HL-60 (cell line): ENCODE results near the gene TCHH.

ENCODE experiments used
- GABPA ChIP-seq: IDR thresholded peaks from 2 replicates; pipeline ENCODE4 v1.6.1; 2012; ENCODE audit warnings: low read depth
- TF ChIP-seq, protein P1 (sequence below): IDR thresholded peaks from one replicate; pipeline ENCODE4 v1.5.1; 2011; ENCODE audit warnings: low read length, control low read depth, inconsistent platforms; ENCODE audit not compliant: insufficient read depth

DNA sequence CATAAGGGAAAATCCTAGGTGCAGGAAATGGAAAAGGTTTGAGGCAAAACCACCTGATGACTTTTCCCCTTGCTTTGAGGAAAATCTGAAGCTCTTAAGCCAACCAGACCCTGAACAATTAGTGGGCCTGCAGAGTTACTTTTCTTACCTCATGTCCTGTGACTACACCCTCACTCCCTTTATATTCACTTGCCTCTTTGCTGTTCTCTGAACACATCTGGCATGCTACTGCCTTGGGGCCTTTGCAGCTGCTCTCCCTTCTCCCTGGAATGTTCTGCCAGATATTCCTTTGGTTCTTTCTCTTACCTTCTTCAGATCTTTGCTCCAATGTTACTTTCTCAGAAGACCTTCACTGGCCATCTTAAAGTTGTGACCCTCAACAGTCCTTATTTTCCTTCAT is 22.0 kb upstream of the TCHH start:
- no peak for TF ChIP-seq GABPA
- TF ChIP-seq, protein P1, sequence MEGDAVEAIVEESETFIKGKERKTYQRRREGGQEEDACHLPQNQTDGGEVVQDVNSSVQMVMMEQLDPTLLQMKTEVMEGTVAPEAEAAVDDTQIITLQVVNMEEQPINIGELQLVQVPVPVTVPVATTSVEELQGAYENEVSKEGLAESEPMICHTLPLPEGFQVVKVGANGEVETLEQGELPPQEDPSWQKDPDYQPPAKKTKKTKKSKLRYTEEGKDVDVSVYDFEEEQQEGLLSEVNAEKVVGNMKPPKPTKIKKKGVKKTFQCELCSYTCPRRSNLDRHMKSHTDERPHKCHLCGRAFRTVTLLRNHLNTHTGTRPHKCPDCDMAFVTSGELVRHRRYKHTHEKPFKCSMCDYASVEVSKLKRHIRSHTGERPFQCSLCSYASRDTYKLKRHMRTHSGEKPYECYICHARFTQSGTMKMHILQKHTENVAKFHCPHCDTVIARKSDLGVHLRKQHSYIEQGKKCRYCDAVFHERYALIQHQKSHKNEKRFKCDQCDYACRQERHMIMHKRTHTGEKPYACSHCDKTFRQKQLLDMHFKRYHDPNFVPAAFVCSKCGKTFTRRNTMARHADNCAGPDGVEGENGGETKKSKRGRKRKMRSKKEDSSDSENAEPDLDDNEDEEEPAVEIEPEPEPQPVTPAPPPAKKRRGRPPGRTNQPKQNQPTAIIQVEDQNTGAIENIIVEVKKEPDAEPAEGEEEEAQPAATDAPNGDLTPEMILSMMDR: no peak
